ENCODE results near the gene ANKRD22.

The ANKRD22 gene

DNA sequence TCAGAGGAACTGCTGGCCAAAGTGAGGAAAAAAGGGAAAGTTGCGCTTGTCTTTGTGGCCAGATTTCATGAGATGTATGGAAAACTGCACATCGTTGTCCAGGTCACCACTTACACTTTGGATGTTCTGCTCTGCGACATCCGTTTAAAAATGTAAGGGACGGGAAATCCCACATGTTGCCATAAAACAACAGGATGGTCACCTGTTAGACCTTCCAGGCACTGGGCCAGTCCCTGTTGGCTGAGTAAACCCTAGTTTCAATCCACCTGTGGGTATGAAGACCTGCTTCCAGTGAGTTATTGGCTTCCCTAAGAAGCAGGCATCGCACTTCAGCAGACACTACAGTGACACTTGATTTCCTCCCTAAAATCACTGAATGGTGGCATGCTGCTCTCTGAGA, 25.7 kb upstream of the ANKRD22 start:
- DNase-seq, result no peak

DNA sequence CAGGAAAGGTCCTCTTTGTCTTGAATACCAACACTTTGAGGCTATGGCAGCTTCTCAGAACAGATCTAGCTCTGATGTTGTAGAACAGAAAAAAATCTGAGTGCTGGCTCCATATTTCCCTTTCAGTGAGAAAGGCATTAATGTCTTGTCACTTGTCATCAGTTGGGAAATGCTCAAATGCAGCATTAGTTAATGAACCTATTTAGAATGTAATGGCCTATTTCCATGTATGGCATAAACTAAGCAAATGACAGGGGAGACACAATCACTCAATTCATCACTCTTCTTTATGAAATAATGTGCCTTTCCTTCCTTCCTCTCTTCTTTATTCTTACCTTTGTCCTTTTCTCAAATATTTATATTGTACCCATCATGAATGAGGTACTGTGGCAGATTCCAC, 23.4 kb upstream of the ANKRD22 start:
- no peak for DNase-seq

DNA sequence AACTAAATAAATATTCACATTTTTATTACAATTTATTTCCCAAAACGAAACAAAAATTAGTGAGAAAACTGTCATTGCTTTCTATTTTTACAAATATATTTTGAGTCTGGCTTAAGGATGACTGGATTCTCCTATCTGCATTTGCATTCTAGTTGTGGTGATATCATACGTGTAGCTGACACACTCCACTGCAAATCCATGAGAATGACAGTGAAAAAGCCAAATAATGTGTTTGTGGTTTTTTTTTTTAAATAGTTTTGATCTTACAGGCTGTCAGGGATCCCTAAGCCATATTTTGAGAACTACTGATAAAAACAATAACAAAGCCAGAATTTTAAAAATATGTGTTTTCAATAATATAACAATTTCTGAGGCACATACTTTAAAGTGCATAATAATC, 22.6 kb upstream of the ANKRD22 start:
- DNase-seq, result no peak

DNA sequence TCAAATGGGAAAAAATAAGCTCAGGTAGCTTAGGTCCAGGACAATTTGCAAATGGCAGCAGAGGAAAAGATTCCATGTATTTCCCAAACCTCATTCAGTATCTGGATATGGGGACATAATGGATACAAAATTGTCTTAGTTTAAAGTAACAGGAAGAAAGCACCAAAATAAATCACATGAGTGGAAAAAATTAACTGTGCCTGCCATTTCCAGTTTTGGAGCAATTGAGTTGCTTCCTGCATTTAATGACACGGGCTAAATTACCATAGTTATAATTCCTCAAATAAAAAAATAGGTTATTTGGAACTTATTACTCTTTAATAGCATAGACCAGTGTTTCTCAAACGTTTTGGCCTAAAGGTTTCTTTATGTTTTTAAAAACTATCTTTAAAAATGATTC, 22.1 kb upstream of the ANKRD22 start:
- DNase-seq, result no peak

DNA sequence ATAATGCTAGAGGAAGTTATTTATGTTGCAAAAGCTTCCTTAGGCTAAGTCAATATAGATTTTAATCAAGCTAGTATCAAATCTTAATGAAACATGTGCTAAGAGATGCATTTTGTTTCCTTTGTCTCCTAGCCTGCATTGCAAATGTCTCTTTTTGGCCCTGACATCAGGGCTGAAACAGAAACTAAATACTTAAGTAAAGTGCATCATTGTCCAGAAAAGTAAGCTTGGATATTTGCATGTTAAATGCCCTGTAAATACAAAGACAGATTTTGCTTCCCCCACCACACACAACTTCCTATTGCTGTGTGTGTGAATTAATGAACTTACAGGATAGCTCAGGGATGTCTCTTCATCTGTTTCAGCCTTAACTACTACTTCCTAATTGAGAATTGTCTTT, 18.4 kb upstream of the ANKRD22 start:
- peak; percentile 50 for DNase-seq

DNA sequence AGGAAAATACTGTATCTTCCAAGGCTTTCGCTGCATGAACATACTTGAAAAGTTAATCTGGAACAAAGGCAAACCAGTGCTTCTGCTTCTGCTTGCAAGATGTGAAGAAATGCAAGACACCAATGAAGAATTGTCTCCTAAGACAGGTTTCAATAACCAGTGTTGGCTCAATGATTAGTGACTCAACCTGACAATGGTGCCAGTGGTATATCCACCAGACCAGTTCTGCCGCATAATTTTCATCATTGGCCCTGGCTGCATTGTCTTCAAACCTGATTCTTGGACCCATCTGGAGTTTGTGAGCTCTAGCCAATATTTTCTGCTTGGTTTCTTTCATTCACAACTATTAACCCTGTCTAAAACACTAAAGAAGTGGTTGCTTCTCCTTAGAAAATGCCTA, 14.8 kb upstream of the ANKRD22 start:
- no peak for DNase-seq

DNA sequence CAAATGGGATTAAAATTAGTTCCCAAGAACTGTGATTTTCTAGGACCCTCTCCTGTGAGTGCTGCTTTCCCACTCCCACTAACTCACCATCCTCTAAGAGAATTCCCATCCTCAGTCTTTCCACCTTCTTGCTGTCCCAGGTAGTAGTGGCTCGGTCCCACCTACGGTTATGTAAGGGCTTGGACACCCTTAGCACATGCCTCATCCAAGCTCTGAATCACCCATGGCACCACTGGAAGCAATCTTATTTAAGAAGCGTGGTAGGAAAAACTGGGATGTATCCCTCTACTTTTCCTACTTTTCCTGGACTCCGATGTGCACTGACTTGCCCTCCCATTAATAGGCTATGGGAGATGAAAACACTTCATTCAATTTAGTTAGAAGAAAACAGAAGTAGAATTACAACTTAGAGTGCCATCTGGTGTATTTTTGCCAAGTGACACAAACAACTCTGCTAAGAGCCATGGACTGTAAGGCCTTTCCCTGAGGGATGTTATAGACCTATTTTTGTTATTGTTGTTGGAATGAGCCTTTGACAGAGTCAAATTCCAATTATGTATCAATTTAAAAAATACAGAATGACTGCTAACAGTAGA, 13.7 kb upstream of the ANKRD22 start:
- peak; percentile 67 for DNase-seq

DNA sequence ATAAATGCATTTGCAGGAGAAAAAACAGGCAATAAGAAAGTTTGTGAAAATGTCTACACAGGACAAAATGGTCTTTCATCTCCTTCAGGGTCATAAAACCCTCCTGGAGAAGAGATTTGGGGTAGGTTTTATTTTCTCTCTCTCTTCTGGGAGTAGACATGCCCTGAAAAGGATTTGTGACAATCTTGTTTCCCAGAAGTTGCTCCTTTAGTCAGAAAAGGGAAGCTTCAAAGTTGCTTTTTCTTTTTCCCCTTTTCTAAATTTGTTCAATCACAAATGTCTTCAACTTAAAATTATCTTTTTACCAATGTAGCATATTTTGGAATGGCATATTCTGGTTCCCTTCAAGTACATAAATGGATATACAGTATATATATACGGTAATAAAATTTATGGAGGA, 9.4 kb upstream of the ANKRD22 start:
- DNase-seq, result peak; percentile 68

DNA sequence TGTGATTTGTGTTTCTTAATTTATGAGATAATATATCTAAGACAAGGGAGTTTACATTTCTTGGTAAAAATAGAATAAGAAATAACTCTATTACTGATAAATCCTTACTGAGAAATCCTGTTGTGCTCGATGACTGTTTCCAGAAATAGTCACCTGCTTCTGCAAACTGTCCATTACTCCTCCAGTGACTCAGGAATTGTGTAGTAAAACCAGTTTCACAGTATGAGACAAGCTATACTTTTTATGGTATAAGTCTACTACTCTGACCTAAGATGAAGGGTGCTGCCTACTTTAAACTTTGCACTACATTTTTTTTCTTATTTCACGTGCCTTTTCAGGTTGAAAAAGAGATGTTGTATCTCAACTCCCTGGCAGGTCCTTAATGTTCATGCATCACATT, 6.8 kb upstream of the ANKRD22 start:
- DNase-seq, result peak; percentile 85

DNA sequence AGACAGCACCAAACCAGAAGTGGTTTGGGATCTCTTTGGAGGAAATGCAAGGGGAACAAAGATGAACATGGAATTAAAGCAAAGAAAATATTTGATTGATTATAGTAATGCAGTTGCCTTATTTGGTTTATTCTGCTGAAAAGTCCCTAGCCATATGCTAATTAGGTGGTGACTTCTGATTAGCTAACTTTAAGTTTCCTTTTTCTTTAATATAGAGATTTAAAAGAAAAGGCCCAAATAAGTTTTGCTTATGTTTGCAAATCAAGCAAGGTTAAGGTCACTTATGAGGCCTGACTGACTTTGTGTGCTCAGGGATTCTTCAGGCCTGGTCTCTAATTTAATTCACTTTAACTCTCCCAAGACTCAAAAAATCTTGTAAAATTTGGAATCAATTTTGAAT, 6.2 kb upstream of the ANKRD22 start:
- peak; percentile 37 for DNase-seq

DNA sequence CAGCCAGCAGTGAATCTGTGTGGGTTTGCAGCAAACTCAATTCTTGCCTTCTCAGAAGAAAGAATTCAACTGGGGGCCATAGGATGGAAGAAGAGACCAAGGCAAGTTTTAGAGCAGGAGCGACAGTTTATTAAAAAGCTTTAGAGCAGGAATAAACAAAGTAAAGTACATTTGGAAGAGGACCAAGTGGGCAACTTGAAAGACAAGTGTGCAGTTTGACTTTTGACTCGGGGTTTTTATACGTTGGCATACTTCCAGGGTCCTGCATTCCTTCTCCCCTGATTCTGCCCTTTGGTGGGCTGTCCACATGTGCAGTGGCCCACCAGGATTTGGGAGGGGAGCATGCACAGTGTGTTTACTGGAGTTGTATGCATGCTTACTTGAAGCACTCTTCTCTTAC, 3.0 kb upstream of the ANKRD22 start:
- DNase-seq, result no peak

DNA sequence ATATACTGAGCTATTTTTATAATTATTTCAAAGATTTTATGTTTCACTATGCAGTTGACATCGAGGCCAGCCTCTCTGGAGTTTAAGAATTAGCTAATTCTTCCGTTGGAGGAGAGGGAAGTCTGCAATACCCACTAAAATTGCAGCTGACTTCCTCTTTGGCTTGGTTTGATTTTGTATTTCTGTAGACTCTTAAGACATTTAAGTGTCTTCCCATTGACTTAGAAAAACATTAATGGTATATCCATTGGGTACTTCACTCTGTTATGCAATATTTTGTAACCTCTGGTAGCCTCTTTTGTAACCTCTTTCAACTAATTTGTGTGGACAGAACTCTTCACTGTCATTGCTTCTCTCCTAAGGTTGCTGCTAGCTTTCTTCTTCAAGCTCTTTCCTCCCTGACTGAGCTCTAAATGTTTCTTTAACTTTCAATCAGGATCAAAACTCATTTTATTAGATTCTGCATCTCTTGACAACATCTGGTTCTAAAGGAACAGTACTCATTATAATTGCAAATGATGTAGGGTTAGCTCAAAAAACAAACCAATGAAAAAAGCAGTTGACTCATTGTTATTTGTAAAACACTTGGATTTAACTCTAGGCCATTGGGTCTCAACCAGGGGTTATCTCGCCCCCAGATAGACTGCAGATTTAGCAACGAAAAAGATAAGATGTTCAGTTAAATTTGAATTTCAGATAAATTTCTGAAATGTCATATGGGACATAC, 1.7 kb upstream of the ANKRD22 start:
- peak; percentile 91 for DNase-seq

DNA sequence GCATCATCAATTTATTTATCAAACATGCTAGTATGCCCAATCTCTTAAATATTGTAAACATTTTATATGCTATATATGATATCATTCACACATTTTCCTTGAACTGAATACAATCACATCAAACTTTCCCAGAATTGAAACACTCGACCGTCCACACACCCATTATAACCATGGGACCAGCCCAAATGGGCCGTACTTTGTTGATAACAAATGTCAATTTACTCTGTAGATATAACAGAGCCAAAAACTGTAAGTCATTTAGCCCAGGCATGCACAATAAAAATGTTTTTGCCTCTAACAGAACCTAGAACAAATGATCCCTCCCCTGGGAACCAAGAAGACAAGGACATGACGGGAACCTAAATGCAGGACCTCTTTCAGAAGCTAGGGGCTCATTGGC, 683 bp upstream of the ANKRD22 start:
- DNase-seq, result no peak

DNA sequence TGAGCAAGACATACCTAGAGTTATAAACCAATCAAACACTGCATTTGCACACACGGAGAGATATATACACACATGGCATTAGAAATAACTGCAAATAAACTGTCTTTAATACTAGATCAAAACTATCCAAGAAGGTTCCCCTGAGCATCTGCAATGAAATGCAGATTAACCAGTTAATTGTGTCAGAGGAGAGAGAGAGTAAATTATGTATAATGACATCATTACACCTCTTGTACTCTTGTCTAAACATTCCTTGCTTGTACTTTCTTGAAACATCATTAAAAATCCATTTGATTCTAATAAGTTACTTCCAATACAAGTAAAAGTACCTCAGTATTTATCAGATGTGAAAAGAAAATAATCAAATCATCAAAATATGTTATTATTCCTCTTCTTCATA, 932 bp downstream of the ANKRD22 start:
- DNase-seq, result no peak

DNA sequence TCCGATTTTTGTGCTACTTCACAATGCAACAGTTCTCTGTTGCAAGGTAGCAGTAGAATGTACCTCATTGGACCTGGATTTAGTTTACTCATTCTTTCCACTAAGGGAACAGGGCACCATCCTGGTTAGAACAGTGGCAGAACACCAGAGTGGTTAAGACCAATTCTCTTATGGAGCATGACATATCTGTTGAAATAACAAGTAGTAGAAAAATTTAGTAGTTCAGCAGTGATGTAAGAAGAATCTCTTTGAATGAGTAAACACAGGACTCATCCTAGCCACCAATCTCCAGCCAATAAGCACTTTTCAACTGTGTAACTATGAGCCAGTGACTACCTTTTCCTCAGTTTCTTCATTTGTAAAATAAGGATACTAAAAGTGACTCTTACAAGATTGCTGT, 2.4 kb downstream of the ANKRD22 start:
- peak; percentile 58 for DNase-seq

DNA sequence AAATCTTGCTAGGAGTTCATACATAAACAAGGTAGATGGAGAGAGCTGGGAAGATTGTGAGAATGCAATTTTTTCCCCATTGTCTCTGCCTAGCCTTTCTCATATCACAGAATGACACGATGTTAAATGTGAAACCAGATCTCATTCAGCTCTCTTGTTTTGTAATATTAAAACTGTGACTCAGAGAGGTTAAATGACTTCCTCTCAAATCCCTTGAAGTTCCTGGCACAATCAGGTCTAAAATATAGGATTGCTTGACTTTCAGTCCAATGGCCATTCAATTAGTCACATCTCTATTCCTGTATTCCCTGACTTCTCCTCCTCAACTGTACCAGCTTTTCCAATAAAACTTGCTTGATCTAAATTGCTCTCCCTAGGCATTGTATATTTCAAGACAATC, 3.1 kb downstream of the ANKRD22 start:
- DNase-seq, result peak; percentile 86

DNA sequence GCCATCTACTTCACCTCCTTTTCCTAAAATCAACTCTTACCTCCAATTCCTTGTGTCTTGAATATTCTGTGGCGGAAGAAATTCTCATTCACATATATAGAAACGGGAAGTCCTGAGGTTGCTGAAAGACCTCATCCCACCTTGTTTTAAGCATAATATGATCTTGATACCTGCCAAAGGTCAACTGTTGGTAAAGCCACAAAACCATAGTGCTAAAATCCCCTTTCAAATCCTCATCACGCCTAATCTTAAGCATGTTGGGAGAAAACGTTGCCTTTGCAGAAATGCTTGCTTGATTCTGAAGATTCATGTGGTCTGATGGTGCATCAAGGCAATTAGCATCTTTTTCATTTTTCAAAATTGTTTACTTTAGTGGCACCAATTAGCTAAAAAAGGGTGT, 8.5 kb downstream of the ANKRD22 start:
- DNase-seq, result no peak

DNA sequence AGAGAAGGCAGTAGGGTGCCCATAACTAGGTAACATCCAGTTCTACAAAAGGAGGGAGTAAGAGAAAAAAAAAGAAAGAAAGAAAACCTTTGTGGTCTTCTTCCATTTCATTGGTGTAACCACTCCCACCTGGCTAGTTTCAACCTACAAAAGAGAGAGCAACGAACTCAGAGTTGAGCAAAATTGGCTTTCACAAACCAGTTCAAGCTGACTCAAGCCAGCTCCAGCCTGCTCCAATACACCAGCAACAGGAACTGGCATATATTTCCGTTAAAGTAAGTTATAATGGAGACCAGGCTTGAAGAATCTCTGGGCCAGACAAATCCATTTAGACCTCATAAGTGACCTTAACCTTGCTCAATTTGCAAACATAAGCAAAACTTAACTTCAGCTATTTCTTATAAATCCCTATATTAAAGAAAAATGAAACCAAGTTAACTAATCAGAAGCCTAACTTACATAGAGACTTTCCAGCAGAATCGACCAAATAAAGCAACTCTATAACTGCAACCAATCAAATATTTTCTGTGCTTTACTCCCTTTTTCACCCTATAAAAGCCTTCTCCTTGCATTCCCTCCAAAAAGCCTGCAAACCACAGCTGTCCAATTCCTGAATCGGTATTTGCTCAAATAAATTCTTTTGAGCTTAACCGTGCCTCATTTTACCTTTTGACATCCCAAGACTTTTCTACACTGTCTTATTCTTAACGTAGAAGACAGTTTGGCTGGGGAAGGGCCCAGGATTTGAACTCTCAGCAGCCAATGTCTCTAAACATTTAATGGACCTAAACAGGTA, 10.1 kb downstream of the ANKRD22 start:
- DNase-seq, result no peak

DNA sequence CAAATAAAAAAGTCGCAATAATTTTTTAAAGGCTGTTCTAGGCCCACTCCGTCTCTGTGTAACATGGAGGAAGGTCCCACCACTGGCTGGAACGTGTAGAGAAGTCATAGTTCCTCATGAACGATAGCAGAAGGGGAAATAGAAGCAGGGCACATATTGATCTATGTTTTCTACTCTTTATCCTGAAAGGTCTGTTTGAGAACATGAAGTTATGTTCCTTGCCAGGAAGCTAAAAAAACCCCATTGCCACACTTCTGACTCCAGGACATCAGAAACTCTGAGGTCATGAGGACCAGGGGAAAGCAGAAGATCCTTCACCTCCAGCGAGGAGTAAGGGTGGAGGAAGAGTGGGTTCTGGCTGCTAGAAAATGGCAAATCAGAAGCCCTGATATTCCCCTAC, 10.8 kb downstream of the ANKRD22 start:
- DNase-seq, result peak; percentile 74

DNA sequence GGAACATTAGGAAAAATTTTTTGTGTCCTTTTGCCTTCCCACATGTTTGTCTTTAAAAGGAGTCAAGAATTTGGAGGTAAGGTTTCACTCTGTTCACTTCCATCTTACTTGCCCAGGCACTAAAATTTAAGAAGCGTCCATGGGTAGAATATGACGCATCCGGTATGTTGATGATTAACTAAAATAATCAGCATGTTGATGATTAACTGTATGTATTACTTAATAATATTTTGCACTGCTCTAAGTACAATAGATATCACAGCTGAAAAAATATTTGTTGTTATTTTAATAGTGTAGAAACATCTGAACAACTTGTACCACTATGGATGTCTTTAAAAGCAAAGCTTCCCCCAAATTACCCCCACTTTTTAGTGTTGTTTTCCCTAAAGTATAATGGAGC, 11.5 kb downstream of the ANKRD22 start:
- DNase-seq, result no peak

DNA sequence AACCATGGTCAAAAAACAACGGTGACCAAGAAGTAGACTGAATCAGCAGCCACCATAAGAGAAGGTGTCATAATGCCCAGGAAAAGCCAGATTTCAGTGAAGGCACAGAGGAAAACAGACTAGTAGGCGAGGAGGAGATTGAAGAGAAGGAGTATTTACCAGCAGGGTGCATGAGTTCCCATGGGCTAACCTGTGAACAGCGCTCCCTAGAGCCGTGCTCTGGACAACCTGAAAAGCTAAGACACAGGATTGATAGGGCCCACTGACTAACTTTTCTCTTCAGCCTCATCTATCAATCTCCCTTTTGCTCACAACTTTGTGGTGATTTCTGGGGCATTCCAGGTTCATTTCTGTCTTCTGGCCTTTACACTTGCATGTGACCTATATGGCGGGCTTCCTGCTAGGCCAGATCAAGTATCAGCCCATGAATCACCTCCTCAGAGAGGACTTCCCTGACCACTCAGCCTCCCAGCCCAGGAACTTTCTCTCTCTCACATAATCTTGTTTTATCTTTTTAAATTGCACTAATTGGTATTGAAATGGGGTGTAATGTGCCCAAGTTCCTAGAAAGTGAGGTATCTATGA, 12.8 kb downstream of the ANKRD22 start:
- DNase-seq, result peak; percentile 64

DNA sequence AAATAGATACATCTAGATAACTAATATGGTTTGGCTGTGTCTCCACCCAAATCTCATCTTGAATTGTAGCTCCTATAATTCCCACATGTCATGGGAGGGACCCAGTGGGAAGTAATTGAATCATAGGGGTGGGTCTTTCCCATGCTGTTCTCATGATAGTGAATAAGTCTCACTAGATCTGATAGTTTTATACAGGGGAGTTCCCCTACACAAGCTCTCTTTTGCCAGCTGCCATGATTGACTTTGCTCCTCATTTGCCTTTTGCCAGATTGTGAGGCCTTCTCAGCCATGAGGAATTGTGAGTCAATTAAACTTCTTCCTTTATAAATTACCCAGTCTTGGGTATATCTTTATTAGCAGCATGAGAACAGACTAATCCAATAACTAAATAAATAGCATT, 14.0 kb downstream of the ANKRD22 start:
- peak; percentile 70 for DNase-seq

DNA sequence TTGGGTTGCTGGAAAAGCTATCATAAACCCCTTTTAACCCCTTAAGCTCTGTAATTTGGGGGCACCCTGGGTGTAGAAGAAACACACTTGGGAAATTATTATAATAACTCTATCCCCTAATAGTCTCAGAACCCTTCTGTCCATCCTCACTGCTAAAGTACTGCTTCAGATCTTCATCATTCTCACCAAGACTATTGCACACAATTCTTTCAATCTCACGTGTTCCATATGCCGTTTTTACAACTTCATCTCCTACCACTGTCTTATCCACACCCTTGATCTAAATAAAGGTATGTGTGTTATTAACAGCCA, 15.8 kb downstream of the ANKRD22 start:
- no peak for DNase-seq

Measured in suppressor macrophage treated with lipopolysaccharide for 4 hours (primary cell).